ELF-1 (cell line): ENCODE results near the gene VIPR2.
A peak's percentile ranks its signal among the peaks of the same experiment; 100 is the strongest.

Experiments
- DNase-seq: peaks from one replicate; pipeline ENCODE4 v3.0.0-alpha.2; 2016; ENCODE audit warnings: low read depth, low spot score

Gene VIPR2

DNA sequence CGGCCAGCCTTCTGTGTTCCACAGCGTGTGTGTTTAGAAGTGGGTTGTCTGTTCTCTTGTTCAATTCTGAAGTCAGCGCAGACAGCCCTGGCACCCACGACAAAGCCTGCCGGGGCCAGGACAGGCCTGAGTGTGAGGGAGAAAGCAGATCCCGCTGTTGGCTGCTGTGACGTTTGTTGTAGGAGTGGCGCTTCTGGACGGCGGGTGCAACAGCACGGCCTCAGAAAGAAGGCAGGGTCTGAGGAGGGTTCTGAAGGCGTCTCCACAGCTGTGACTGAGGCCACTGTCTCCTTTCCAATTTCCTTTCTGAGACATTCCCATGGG is 76.2 kb downstream of the VIPR2 start:
- no peak for DNase-seq

DNA sequence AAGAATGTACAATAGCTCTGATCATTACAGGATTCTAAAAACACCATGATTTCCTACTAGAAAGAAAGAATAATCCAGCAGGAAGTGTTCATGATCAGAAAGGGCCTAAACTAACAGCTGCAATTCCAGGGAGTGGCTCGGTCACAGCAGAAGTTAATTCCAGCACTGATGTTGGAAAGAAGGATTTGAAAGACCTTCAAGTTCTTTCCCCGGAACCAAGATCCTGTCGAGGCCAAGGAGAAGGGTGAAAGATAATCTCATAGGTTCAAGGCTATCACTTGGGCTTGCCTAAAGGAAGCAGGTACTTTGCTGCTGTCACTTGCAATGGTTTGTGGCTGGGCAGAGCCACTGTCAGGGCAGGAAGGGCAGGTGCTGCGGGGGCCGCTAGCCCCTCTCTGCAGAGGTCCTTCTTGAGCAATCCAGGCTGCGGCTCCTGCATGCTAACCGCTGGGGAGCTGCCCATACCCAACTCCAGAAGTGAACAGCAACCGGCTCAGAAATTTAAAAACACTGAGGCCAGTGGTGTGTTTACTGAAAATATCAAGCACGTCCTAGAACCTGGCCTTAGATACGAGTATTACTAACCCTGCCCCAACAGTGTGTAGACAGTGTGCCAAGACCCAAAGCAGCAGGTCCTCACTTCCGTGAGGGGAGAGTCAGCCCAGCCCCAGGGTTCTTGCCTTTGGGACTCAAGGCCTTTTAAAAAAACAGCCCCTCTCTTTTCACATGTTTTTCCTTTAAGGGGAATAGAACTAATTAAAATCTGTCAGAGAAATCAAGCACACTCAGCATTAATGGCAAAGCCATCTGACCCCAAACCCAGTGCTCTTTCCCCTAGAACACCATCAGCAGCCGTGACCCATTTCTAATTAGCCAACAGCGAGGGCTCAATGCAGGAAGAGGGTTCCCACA is 76.8 kb downstream of the VIPR2 start:
- no peak for DNase-seq

DNA sequence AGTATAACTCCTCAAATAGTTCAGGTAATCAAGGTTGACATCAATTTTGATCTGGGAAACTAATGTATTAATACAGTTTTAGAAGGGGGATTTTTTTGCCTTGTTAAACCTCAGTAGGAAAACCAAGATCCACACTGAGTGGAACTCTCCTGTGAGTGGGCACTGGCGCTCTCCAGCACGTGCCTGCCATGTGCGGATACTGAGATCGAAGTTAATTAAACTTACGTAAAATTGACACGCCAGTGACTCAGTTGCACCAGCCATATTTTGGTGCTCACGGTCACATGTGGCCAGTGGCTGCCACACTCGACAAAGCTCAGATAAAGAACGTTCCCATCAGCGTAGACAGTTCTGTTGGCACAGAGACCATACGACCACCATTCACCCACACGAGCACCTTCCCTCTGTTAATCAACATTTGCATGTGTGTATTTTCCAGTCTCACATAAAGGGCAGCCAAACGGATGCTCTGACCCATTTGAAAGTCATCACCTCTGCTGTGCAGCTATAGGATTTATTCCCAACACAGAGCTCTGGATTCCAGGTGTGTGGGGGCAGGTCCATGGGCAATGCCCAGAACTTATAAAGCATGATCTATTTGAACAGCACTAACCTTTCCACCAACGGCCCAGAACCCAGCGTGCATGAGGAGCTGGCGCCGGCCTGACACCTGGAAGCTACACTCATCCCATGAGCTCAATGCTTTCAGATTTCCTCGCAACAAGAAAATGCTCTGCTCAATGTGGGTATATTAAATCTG is 77.7 kb downstream of the VIPR2 start:
- no peak for DNase-seq

DNA sequence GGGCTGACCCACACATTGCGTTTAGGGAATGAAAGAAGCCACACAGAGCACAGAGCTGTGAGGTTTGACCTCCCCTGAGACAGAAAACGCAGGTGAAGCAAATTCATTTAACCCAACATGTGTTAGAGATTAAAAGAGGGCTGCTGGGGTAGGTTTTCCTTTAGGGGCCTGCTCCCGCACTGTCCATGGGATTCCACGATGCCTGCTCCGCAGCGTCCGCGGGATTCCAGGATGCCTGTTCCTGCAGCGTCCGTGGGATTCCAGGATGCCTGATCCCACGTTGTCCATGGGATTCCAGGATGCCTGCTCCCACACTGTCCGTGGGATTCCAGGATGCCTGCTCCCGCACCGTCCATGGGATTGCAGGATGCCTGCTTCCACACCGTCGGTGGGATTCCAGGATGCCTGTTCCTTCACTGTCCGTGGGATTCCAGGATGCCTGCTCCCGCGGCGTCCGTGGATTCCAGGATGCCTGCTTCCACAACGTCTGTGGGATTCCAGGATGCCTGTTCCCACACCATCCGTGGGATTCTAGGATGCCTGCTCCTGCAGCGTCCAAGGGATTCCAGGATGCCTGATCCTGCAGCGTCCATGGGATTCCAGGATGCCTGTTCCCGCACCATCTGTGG is 78.7 kb downstream of the VIPR2 start:
- DNase-seq = no peak

DNA sequence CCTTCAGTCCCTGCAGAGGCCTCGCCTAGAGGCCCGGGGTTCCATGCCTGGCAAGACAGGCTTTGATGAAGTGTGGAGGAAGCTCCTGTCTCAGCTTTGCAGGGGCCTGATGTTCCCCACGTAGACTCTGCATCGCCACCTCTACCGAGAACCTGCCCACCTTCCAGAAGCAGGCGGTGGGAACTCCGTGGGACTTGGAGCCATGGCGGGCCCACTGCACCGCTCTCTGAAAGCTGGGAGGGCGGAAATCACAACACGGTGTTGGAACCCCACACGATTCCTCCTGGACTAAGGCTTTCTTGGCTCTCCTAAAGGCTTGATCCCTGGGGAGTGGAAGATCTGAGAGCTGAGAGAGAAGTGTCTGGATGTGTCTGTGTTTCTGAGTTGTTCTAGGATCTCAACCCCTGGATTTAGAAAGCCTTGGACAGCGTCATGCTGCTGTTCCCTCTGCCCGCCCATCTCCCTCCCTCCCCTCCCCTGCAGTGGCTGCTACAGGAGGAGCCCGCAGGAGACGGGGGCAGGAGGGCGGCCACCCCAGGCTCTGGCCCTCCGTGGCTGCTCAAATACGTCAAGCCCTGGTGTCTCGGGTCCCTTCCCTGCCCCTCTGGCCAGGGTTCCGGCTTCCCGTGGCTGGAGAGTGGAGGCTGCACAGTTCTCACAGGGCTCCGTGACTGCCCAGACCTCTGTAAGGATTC is 79.7 kb downstream of the VIPR2 start:
- DNase-seq = no peak

GRCh38 chr7:159064121-159064815 is 80.4 kb downstream of the VIPR2 start:
- no peak for DNase-seq

DNA sequence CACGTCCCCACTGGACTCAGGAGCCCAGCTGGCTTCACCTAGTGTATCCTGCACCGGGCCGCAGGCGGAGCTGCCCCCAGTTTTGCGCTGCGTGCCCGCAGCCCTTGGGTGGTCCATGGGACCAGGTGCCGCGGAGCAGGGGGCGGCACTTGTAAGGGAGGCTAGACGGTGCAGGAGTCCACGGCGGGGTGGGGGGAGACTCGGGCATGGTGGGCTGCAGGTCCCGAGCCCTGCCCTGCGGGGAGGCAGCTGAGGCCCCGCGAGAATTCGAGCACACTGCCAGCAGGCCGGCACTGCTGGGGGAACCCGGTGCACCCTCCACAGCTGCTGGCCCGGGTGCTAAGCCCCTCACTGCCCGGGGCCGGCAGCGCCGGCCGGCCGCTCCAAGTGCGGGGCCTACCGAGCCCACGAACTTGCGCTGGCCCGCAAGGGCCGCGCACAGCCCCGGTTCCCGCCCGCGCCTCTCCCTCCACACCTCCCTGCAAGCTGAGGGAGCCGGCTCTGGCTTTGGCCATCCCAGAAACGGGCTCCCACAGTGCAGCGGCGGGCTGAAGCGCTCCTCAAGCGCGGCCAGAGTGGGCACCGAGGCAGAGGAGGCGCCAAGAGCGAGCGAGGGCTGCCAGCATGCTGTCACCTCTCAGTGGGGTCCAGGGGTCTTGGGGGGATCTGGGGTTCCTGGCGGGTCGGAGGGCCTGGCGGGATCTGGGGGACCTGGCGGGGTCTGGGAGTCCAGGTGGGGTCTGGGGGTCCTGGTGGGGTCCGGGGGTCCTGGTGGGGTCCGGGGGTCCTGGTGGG is 81.4 kb downstream of the VIPR2 start:
- DNase-seq = no peak

- peak; percentile 18 for DNase-seq
Measured at GRCh38 chr7:159062569-159062968, 82.1 kb downstream of the VIPR2 start.

- DNase-seq = peak; percentile 74
Measured at GRCh38 chr7:159061674-159062212, 82.9 kb downstream of the VIPR2 start.

- DNase-seq = no peak
Measured at GRCh38 chr7:159061209-159061608, 83.5 kb downstream of the VIPR2 start.

- DNase-seq = no peak
Measured at GRCh38 chr7:159060440-159060839, 84.2 kb downstream of the VIPR2 start.

GRCh38 chr7:159059629-159060028 is 85.0 kb downstream of the VIPR2 start:
- no peak for DNase-seq

GRCh38 chr7:159057647-159058046 is 87.0 kb downstream of the VIPR2 start:
- no peak for DNase-seq

DNA sequence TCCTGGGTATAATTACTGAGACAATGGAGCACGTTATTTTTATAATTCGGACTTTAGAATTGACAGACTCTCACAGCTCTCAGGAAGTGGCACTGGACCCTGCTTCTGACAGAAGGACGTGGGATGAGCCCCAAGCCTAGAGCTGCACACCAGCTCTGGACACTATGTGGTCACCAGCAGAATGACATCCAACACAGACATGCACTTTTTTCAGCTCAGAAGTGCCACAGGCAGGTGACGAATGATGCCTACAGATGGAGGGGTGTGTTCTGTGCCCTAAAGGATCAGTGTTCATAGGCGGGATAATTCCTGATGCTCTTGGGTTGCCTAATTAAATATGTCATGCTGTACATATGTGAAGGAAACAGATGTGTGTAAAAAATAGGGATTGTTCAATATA is 87.9 kb downstream of the VIPR2 start:
- DNase-seq = no peak

DNA sequence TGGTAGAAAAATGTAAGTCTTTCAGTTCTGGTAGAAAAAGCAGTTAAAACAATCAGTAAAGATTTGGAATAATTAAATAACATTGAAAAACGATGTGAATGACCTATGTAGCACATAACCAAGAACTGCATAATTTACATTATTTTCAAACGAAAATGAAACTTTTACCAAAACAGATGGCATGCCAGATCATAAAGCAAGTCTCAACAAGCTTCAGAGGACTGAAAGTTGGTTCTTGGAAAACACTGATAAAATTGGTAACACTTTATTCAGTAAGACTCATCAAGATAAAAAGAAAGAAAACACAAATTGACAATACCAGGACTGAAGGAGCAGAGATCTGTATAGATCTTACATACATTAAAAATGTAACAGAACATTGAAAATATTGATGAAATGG is 92.8 kb downstream of the VIPR2 start:
- DNase-seq = no peak

DNA sequence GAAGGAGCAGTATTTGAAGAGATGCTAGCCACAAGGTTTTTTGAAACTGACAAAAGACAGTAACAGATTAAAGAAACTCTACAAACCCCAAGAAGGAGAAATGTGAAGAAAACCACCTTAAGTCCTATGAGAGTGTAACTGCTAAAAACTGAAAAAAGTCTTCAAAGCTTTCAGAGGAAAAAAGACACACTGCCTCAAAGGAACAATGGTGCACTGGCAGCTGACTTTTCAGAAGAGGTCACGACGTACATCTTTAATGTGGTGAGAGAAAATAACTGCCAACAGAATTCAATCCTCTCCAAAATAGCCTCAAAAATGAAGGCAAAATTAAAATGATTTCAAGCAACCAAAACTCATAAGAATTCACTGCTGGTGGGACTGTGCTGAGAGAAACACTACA is 94.0 kb downstream of the VIPR2 start:
- DNase-seq = no peak

DNA sequence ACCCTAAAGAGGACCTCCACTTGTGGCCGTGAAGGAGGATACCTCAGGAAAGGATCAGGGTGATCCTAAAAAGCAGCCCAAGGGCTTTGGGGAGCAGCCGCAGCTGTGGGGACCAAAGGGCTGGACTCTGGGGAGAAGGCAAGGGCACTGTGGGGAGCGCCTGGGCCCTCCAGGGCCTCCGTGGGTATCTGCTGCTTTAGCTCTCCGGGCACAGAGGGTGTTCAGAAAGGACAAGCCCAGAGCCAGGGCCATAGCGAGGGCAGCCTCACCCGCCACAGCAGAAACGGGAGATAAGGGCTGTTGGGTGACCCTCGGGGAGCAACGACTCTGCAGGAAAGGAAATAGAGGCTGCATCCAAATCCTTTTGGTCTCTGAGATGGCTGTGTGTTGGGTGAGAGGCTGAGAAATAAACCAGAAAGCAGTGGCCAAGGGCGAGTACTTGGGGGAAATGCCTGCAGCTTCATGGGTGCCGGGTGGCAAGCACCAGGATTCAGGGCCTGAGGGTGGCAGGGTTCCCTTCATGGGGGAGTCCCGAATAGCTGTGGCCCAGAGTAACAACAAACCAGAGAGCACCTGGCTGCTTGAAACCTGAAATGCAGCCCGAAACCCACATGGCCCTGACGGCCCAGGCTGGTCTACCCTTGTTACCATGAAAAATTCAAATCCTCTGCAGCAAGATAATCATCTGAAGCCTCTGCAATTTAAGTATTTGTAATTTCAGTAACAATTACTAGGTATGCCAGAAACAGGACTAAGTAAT is 95.2 kb downstream of the VIPR2 start:
- DNase-seq = no peak

DNA sequence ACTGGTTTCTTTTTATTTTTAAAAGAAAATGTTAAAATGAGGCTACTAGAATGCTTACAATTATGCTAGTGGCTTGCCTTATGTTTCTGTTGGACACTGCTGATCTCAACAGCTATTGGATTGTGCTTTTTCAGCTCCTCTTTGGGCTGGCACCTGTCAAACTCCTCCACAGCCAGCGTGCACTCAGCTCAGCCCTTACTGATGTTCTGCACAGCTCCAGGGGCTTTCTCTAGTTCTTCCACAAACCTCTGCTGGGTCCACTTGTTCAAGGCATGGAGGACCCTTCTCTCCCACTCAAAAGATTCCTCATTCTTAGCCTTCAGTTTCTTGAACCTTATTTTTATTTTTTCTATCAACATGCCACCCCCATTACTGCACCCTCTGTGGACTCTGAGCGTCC is 96.0 kb downstream of the VIPR2 start:
- no peak for DNase-seq

GRCh38 chr7:159047536-159047935 is 97.1 kb downstream of the VIPR2 start:
- no peak for DNase-seq

GRCh38 chr7:159046300-159046699 is 98.4 kb downstream of the VIPR2 start:
- no peak for DNase-seq
